HFFc6 (cell line): ENCODE measurements around the gene SAA4. TPM values are rescaled to one million over a fixed set of nuclear protein-coding genes. Genes with fewer than 3 reads are reported as not detected.

Experiments
- DNase-seq: peaks from one replicate; pipeline ENCODE4 v3.0.0-alpha.2; 2018
- H3K27ac Mint-ChIP-seq: 2 replicates; pipeline ENCODE4 v1.8.0; 2020; ENCODE audit warnings: mild to moderate bottlenecking, mixed read lengths
- H3K27me3 Mint-ChIP-seq: 2 replicates; pipeline ENCODE4 v1.8.0; 2021; ENCODE audit warnings: mild to moderate bottlenecking, moderate library complexity, mixed read lengths; ENCODE audit not compliant: insufficient read depth
- H3K36me3 Mint-ChIP-seq: 2 replicates; pipeline ENCODE4 v1.8.0; 2021; ENCODE audit warnings: low read depth, mixed read lengths
- H3K4me1 Mint-ChIP-seq: 2 replicates; pipeline ENCODE4 v1.8.0; 2020; ENCODE audit warnings: low read depth, mixed read lengths
- H3K4me3 Mint-ChIP-seq: 2 replicates; pipeline ENCODE4 v1.8.0; 2020; ENCODE audit warnings: mild to moderate bottlenecking, moderate library complexity, mixed read lengths
- H3K9me3 Mint-ChIP-seq: 2 replicates; pipeline ENCODE4 v1.8.0; 2020; ENCODE audit warnings: mild to moderate bottlenecking, mixed read lengths
- CTCF ChIP-seq: fragments of 200-600 bp; sonication (generic); IDR thresholded peaks from 2 replicates; pipeline ENCODE4 v1.5.0; 2021; ENCODE audit warnings: antibody characterized with exemption, mild to moderate bottlenecking
- total RNA-seq, 6 experiments: library from RNA; stranded (reverse); fragmentation: NEBNext Ultra II Directional; extraction: Animal tissue kit (Norgen Biotek cat#: 25700); gene quantifications; 2 replicates in 1 of 6; 3 replicates in 5 of 6; pipeline ENCODE4 v1.2.3, GENCODE V29; 2021

Gene SAA4
- total RNA-seq, 6 experiments from 2014 or later: not detected

DNA sequence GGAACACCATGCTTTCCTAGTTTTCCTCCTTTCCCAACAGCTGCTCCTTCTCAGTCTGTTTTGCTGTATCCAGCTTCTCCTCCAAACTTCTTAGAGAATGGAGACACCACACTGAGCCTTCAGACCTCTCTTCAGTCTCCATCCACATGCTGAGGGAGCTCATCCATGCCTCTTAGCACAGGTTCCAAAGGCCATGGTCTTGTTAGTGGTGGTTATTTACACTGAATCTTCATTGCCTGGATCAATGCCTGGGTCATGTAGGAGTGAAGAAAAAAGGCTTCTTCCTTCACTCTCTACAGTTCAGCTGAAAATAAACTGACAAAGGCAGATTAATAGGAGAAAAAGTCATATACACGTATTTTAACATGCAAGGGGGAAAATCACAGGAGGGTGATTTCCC lies 3.1 kb upstream of the SAA4 start:
- Mint-ChIP-seq H3K4me1 (peaks cover 9% of the 10 kb centered on the region), H3K9me3 (no peaks in the 10 kb centered on the region), H3K27ac (no peak overlapping the region), H3K27me3 (peaks cover 33% of the 10 kb centered on the region), H3K4me3 (no peak overlapping the region), H3K36me3 (no peaks in the 10 kb centered on the region)
- no peak for DNase-seq
- TF ChIP-seq CTCF: no peak

DNA sequence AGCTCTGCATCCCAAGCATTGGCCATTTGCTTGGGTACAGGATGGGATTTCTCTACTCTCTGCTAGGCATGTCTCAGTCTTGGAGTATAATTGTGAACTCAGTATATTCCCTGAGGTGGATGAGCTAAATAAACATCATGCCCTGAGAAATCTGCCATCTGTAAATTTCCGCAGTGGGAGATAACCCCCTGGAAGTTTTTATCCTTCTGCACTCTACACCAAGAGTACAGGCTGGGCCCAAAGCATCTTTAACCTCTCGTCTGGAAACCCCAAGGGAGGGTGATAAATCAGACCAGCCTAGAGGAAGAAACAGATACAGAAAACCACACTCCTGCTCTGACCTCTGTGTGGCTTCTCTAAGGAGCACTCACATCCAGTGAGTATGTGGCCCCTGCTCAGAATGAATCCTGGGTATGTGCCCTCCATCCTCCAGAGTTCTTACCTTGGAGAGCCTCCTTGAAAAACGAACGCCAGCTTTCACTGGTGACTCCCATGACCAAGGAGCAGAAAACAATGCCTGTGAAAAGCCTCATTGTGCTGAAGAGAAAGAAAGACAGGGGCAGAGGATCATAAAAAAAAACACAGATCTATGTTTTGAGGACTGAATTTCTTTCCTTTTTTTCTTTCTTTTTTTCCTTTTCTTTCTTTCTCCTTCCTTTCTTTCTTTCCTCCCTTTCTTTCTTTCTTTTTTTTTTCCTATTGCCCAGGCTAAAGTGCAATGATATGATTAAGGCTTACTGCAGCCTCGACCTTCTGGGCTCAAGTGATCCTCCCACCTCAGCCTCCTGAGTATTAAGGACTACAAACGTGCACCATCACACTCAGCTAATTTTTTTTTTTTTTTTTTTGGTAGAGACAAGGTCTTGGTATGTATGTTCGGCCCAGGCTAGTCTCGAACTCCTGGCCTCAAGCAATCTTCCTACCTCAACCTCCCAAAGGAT lies 938 bp downstream of the SAA4 start:
- H3K27ac Mint-ChIP-seq: no peak overlapping the region
- peaks cover 6% of the 10 kb centered on the region; the same call in 1 of the 2 replicates for H3K4me1 Mint-ChIP-seq
- peaks cover 29% of the 10 kb centered on the region for H3K27me3 Mint-ChIP-seq
- no peak for DNase-seq
- no peak overlapping the region for H3K4me3 Mint-ChIP-seq
- no peak for TF ChIP-seq CTCF
- H3K9me3 Mint-ChIP-seq: no peaks in the 10 kb centered on the region
- no peaks in the 10 kb centered on the region for H3K36me3 Mint-ChIP-seq

GRCh38 chr11:18233912-18234311 lies 2.7 kb downstream of the SAA4 start:
- peaks cover 24% of the 10 kb centered on the region for H3K27me3 Mint-ChIP-seq
- H3K4me3 Mint-ChIP-seq: no peak overlapping the region
- no peak overlapping the region for H3K27ac Mint-ChIP-seq
- no peak for TF ChIP-seq CTCF
- peaks cover 6% of the 10 kb centered on the region; the same call in 1 of the 2 replicates for H3K4me1 Mint-ChIP-seq
- no peaks in the 10 kb centered on the region for H3K36me3 Mint-ChIP-seq
- no peaks in the 10 kb centered on the region for H3K9me3 Mint-ChIP-seq
- DNase-seq: no peak

GRCh38 chr11:18230859-18231258 lies 5.7 kb downstream of the SAA4 start:
- Mint-ChIP-seq H3K27me3 (peaks cover 18% of the 10 kb centered on the region), H3K4me3 (no peak overlapping the region), H3K36me3 (no peaks in the 10 kb centered on the region), H3K27ac (no peak overlapping the region), H3K4me1 (no peaks in the 10 kb centered on the region), H3K9me3 (no peaks in the 10 kb centered on the region)
- no peak for DNase-seq
- no peak for TF ChIP-seq CTCF

DNA sequence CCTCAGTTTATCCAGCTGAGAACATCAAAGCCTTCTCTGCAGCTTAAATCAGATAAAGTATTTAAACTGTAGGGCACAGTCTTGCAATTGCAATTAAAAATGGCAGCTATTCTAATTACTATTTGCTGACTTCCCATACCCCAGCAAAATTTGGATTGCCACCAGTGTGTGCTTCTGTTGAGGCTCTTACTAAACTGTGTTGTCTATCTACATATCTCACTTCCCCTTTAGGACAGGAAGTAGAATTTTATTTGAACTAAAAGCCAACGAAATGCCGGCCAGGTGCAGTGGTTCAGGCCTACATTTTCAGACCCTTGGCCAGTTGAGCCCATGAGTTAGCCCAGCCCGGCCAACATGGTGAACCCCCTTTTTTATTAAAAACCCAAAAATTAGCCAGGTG lies 7.1 kb downstream of the SAA4 start:
- TF ChIP-seq CTCF: no peak
- Mint-ChIP-seq H3K4me1 (no peaks in the 10 kb centered on the region), H3K36me3 (no peaks in the 10 kb centered on the region), H3K4me3 (no peak overlapping the region), H3K9me3 (no peaks in the 10 kb centered on the region), H3K27ac (no peak overlapping the region), H3K27me3 (peaks cover 15% of the 10 kb centered on the region)
- DNase-seq: no peak
